ENCODE data around the gene NOBOX.

GRCh38 chr7:144378651-144379050 lies 24.8 kb downstream of the NOBOX start:
- no peak for TF ChIP-seq CTCF (IDR thresholded peaks at IDR 0.05)
- TF ChIP-seq EZH2 (IDR thresholded peaks at IDR 0.05; ENCODE audit: borderline replicate concordance, insufficient read depth, low read depth, low read length, poor library complexity, severe bottlenecking) = no peak

Data from B cell (primary cell).